UCSD-AML1 (cell line): ENCODE data around the gene ELP2.
"Not testable (repeated sequence)": the region's sequence is repeated elsewhere in the genome, so short reads cannot be mapped to it uniquely, and the experiment has no call there.

Source experiments
- DNase-seq: peaks from one replicate; lab custom pipeline; 2025; ENCODE audit not compliant: unreplicated experiment; lab: John Stamatoyannopoulos, UW

Gene ELP2

GRCh38 chr18:36157441-36157840, 27.7 kb downstream of the ELP2 start:
- no peak for DNase-seq

- DNase-seq, result no peak
These were observed 28.7 kb downstream of the ELP2 start for GRCh38 chr18:36158266-36158867.

- no peak for DNase-seq
These were observed 31.3 kb downstream of the ELP2 start for GRCh38 chr18:36160959-36161371.

- no peak for DNase-seq
These were observed 33.3 kb downstream of the ELP2 start for GRCh38 chr18:36162981-36163380.

- no peak for DNase-seq
These were observed 38.1 kb downstream of the ELP2 start for GRCh38 chr18:36167692-36168218.

GRCh38 chr18:36168296-36168695, 38.6 kb downstream of the ELP2 start:
- DNase-seq, result not testable (repeated sequence)

GRCh38 chr18:36169938-36170337, 40.2 kb downstream of the ELP2 start:
- DNase-seq, result no peak

- DNase-seq, result no peak
These were observed 45.8 kb downstream of the ELP2 start for GRCh38 chr18:36175481-36175880.

- DNase-seq, result no peak
These were observed 46.5 kb downstream of the ELP2 start for GRCh38 chr18:36176177-36176584.

- no peak for DNase-seq
These were observed 47.0 kb downstream of the ELP2 start for GRCh38 chr18:36176711-36177110.

- no peak for DNase-seq
These were observed 48.2 kb downstream of the ELP2 start for GRCh38 chr18:36177913-36178312.

- peak; percentile 23 for DNase-seq
These were observed 50.1 kb downstream of the ELP2 start for GRCh38 chr18:36179562-36180355.

- no peak for DNase-seq
These were observed 51.7 kb downstream of the ELP2 start for GRCh38 chr18:36181441-36181840.

GRCh38 chr18:36181898-36182506, 52.3 kb downstream of the ELP2 start:
- no peak for DNase-seq

- DNase-seq, result no peak
These were observed 53.3 kb downstream of the ELP2 start for GRCh38 chr18:36183033-36183432.

GRCh38 chr18:36183987-36184386, 54.3 kb downstream of the ELP2 start:
- DNase-seq, result no peak

- DNase-seq, result no peak
These were observed 55.5 kb downstream of the ELP2 start for GRCh38 chr18:36185157-36185556.

- no peak for DNase-seq
These were observed 56.3 kb downstream of the ELP2 start for GRCh38 chr18:36185901-36186460.

GRCh38 chr18:36186461-36187192, 56.9 kb downstream of the ELP2 start:
- peak; percentile 20 for DNase-seq

GRCh38 chr18:36187193-36187825, 57.6 kb downstream of the ELP2 start, which contains the start of gene MOCOS:
TSS of gene MOCOS (plus strand) at chr18:36187497. CDS start at chr18:36187540, 43 bp downstream.
- peak; percentile 42 for DNase-seq
